NCI-H2029 (cell line): Measurements from ENCODE around the gene TLCD4.
"Not testable (repeated sequence)": the region's sequence is repeated elsewhere in the genome, so short reads cannot be mapped to it uniquely, and the experiment has no call there.

ENCODE experiments used
- DNase-seq: peaks from one replicate; lab custom pipeline; 2025; lab: John Stamatoyannopoulos, UW

The TLCD4 gene

GRCh38 chr1:95154096-95154495, 36.9 kb downstream of the TLCD4 start:
- DNase-seq: no peak

DNA sequence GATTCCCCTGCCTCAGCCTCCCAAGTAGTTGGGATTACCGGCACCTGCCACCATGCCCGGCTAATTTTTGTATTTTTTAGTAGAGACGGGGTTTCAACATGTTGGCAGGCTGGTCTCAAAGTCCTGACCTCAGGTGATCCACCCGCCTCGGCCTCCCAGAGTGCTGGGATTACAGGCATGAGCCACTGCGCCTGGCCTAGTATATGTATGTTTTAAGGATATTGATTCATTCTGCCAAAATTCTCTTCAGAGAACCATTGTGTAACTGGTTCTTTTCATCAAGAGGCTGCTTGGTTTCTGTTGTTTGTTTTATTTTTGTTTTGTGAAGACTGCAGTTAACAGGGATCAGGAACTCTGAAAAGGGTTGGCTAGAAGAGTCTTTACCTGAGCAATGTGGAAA, 48.4 kb downstream of the TLCD4 start:
- DNase-seq: not testable (repeated sequence)
